CD4-positive, alpha-beta T cell treated with Interleukin-10 for 1 hour (primary cell): Measurements from ENCODE around the gene SLC25A38.

Experiments used
- DNase-seq: peaks from one replicate; pipeline ENCODE4 v3.0.0-alpha.2; 2020

Gene SLC25A38

DNA sequence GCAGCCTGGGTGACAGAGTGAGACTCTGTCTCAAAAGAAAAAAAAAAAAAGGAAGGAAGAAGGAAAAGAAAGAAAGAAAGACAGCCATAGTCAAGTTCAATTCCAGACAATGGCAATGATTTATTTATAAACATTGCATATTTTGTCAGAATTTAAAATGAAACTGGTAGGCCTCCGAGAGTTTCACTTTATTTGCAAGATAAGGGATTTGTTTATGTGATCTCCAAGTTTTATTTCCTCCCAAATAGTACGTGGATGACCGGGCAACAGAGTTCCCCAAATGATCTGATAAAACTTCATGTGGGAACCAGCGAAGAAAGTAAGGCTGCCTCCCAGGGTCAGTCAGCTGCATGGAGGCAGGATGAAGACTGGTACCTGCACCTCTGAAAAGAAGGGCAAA, 55.7 kb downstream of the SLC25A38 start:
- DNase-seq: no peak

DNA sequence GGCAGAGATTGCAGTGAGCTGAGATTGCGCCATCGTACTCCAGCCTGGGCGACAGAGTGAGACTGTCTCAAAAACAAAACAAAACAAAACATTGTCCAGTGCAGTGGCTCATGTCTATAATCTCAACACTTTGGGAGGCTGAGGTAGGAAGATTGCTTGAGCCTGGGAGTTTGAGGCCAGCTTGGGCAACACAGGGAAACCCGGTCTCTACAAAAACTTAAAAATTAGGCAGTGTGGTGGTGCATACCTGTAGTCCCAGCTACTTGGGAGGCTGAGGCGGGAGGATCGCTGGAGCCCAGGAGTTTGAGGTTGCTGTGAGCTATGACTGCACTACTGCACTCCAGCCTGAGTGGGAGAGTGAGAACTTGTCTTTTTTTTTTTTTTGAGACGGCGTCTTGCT, 57.1 kb downstream of the SLC25A38 start:
- no peak for DNase-seq

DNA sequence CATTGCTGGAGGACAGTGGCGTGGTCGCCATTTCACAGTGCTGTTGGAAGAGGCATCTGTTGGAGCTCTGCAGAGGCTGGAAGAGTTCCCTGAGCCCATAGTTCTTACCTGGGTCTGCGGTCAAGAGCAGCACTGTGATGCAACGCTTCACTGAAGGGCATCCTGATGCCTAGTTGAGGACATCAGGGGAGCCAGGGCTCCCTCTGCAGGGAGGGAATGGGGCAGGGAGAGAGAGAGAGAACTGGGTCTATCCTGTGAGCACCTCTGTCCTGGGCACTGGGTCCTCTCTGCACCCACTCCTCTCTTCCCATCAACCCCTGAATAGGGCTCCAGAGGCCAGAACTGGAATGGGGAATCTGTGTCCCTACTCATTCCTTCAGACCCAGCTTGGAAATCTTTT, 60.4 kb downstream of the SLC25A38 start:
- DNase-seq: no peak

DNA sequence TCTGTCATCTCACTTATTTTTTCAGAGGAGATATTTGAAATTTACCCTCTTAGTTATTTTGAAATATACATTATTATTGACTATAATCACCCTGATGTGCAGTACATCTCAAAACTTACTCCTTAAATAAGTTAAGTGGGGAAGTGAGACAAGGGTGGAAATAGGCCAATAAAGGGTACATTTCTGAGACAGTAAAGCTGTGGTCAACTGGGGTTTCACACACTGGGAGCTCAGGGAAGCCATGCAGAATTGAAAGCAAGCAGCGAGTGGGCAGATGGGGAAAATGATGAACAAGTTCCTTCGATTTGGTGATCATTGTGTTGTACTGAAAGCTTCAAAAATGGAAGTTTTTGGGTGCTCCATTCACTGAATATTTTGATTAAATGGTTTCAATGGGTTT, 62.8 kb downstream of the SLC25A38 start:
- DNase-seq: no peak

DNA sequence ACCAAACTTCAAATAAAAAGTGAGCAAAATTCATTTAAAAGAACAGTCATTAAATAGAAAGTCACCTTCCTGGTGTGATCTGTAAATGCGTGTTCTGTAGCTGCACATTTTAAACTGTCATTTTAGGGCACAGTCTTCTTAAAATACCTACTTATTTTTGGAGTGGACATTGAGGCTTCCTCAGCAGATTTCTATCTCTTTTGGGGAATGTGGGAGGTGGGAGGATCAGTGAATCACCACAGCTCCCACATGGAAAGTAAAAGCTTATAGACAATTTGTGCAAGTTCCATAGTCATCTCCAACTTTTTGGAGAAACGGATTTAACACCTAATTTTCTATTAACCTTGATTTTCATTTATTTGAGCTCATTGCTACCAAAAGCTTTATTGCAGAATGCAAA, 63.3 kb downstream of the SLC25A38 start:
- no peak for DNase-seq
